DND-41 (cell line): ENCODE results near the gene IKBKE.

Source experiments
- CTCF ChIP-seq: IDR thresholded peaks from 2 replicates; pipeline ENCODE4 v1.5.1; 2012; ENCODE audit warnings: borderline replicate concordance, low read length, moderate library complexity, mild to moderate bottlenecking; ENCODE audit not compliant: poor library complexity, severe bottlenecking; ENCODE audit errors: extremely low read depth
- EZH2 ChIP-seq: IDR thresholded peaks from 3 replicates; pipeline ENCODE4 v1.6.1; 2012; ENCODE audit warnings: borderline replicate concordance, low read depth, mild to moderate bottlenecking, moderate library complexity, low read length, inconsistent platforms; ENCODE audit not compliant: severe bottlenecking

- TF ChIP-seq CTCF = no peak
- no peak for TF ChIP-seq EZH2
Observed at GRCh38 chr1:206512851-206513180, 42.5 kb downstream of the IKBKE start.
